Upper lobe of left lung (tissue), 6 donors: Measurements from ENCODE around the gene FHIT. TPM values are rescaled to one million over a fixed set of nuclear protein-coding genes. Genes with fewer than 3 reads are reported as not detected.

ENCODE experiments used
- ATAC-seq, 2 donors: fragments of 200-7000 bp; cut with Tn5 transposase; one replicate each; pipeline ENCODE4 v1.9.1; 2022; ENCODE audit warnings: mild to moderate bottlenecking in 2 of 2, moderate library complexity in 2 of 2; ENCODE audit not compliant: low FRiP score in 2 of 2
- DNase-seq, 2 donors: peaks; one replicate each; pipeline ENCODE4 v3.0.0-alpha.2; 2019 to 2020
- H3K27ac ChIP-seq, 4 donors: fragments of 200-600 bp; sonication (generic); one replicate each; pipeline ENCODE4 v1.5.1; 2016 to 2019
- H3K27me3 ChIP-seq, 4 donors: fragments of 200-600 bp; sonication (generic); one replicate each; pipeline ENCODE4 v1.5.1; 2017 to 2019
- H3K36me3 ChIP-seq, 4 donors: fragments of 200-600 bp; sonication (generic); one replicate each; pipeline ENCODE4 v1.5.1; 2016 to 2019
- H3K4me1 ChIP-seq, 4 donors: fragments of 200-600 bp; sonication (generic); one replicate each; pipeline ENCODE4 v1.5.1; 2018 to 2019
- H3K4me3 ChIP-seq, 4 donors: fragments of 200-600 bp; sonication (generic); one replicate each; pipeline ENCODE4 v1.5.1; 2017 to 2019; ENCODE audit warnings: mild to moderate bottlenecking in 2 of 4, moderate library complexity in 1 of 4
- H3K9me3 ChIP-seq, 4 donors: fragments of 200-600 bp; sonication (generic); one replicate each; pipeline ENCODE4 v1.5.1; 2018 to 2019
- EP300 ChIP-seq, 4 donors: sonication (generic); formaldehyde crosslinking; IDR thresholded peaks; one replicate each; pipeline ENCODE4 v1.5.1; 2017; ENCODE audit warnings: antibody characterized with exemption in 4 of 4, control low read depth in 2 of 4
- POLR2A ChIP-seq, 4 donors: fragments of 450-650 bp; IDR thresholded peaks; one replicate each; pipeline ENCODE4 v1.5.1; 2016 to 2017; ENCODE audit warnings: antibody characterized with exemption in 4 of 4, mild to moderate bottlenecking in 2 of 4
- POLR2AphosphoS5 ChIP-seq, 2 donors: sonication (generic); formaldehyde crosslinking; IDR thresholded peaks; one replicate each; pipeline ENCODE4 v1.5.1; 2017; ENCODE audit warnings: antibody characterized with exemption in 2 of 2
- WGBS, 2 donors: methylation state at CpG; one replicate each; pipeline ENCODE4 v1.1.5; 2017 to 2018; 5-methylcytosine and 5-hydroxymethylcytosine counted together
- total RNA-seq, 6 donors: library from RNA; depleted of rRNA in 4 of 6; stranded (reverse); fragments of >200 nt in 4 of 6; gene quantifications; one replicate each; pipeline versions ENCODE4 v1.1.0 to v1.2.1, GENCODE V29; 2016 to 2021
- TF ChIP-seq, protein P1 (sequence below), 6 experiments: fragments of 450-650 bp in 4 of 6; fragments of 200-600 bp in 2 of 6; sonication (generic) in 2 of 6; IDR thresholded peaks; one replicate each; pipeline ENCODE4 v1.5.1; 2016 to 2019; ENCODE audit warnings: antibody characterized with exemption in 6 of 6
- donor health status: DM: no; HTN: no; CAD: no; lungs with moderate emphysema.
- donor health status: DM: no; HTN: yes; CAD: no; lungs with severe emphysema.

FHIT gene
- total RNA-seq, 6 donors from 2014 or later, result 6.8 to 56.6 (median 11.1) TPM

DNA sequence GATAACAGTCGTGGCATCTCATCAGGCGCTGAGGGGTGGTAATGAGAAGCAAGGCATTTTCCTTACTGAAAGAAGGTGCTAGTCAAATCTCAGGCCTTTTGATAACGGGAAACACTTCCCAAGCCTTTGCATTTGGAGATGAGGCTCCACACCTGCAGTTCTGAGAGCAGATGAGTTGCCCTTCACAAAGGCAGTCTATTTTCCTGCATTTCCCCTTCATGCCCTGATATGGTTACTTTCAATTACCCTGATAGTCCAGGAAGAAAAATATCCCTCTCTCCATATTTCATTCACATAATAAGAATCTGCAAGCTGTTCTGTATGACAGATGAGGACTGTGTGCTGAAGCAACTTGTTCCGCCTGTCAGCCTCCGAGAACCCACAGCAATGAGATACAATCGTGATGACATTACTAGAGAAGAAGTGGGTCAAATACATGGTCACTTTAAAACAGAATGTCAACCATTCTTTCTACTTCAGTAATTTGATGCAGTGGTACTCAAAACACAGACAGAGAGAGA, 25.0 kb downstream of the FHIT start:
- no peaks in the 10 kb centered on the region for H3K4me1 ChIP-seq
- 79 to 100% methylated on average over 6 of the region's 6 CpGs for WGBS, 2 donors
- no peaks in the 10 kb centered on the region for H3K36me3 ChIP-seq
- no peak overlapping the region for H3K27ac ChIP-seq
- H3K9me3 ChIP-seq, result no peaks in the 10 kb centered on the region
- H3K4me3 ChIP-seq, result no peak overlapping the region
- DNase-seq (no peak), ATAC-seq (no peak)
- no peaks in the 10 kb centered on the region for H3K27me3 ChIP-seq
- TF ChIP-seq POLR2AphosphoS5 (IDR thresholded peaks at IDR 0.05) (no peak), EP300 (IDR thresholded peaks at IDR 0.05) (no peak), POLR2A (IDR thresholded peaks at IDR 0.05) (no peak)
- TF ChIP-seq, protein P1, sequence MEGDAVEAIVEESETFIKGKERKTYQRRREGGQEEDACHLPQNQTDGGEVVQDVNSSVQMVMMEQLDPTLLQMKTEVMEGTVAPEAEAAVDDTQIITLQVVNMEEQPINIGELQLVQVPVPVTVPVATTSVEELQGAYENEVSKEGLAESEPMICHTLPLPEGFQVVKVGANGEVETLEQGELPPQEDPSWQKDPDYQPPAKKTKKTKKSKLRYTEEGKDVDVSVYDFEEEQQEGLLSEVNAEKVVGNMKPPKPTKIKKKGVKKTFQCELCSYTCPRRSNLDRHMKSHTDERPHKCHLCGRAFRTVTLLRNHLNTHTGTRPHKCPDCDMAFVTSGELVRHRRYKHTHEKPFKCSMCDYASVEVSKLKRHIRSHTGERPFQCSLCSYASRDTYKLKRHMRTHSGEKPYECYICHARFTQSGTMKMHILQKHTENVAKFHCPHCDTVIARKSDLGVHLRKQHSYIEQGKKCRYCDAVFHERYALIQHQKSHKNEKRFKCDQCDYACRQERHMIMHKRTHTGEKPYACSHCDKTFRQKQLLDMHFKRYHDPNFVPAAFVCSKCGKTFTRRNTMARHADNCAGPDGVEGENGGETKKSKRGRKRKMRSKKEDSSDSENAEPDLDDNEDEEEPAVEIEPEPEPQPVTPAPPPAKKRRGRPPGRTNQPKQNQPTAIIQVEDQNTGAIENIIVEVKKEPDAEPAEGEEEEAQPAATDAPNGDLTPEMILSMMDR (IDR thresholded peaks at IDR 0.05), result no peak

DNA sequence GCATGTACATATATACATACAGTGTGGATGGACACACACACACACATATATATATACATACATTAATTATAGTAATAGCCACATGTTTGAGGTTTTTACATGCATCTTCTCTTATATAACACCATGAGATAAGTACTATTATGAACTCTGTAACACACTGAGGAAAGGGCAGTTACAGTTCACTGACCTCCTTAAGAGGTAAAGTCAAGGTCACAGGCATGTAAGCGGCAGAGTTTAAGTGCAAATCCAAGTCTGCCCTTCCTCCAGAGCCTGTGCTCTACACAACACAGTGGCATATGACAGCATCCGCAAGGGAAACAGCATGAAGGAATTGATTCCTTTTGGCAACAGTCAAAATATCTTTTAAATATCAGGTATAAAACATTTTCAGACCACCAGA, 26.4 kb downstream of the FHIT start:
- Histone ChIP-seq H3K27me3 (no peaks in the 10 kb centered on the region), H3K9me3 (no peaks in the 10 kb centered on the region), H3K36me3 (no peaks in the 10 kb centered on the region), H3K4me3 (no peak overlapping the region), H3K27ac (no peak overlapping the region), H3K4me1 (no peaks in the 10 kb centered on the region)
- DNase-seq (no peak), ATAC-seq (no peak)
- 96% methylated on average over 2 of the region's 2 CpGs for WGBS, 2 donors
- TF ChIP-seq EP300 (IDR thresholded peaks at IDR 0.05), result no peak
- no peak for TF ChIP-seq POLR2AphosphoS5 (IDR thresholded peaks at IDR 0.05)
- no peak for TF ChIP-seq POLR2A (IDR thresholded peaks at IDR 0.05)
- TF ChIP-seq, protein P1 (IDR thresholded peaks at IDR 0.05), result no peak

DNA sequence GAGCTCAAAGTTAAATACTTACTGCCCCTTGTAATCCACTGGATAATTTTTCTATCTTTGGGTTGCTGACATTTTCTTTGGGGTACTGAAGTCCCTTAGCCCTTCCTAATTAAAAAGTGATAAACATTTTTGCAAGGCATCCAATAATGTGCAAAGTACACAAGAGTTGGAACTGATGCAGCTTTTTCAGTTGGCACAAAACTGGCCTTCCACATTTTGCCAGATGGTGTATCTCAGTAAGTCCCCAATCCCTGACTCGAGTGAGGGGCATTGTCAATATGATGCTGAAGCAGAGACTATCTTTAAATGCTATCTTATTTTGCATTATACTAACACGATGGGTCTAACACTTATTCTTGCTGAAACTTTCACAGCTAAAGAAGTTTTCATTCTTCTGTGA, 27.8 kb downstream of the FHIT start:
- 83 to 92% methylated on average over 2 of the region's 2 CpGs for whole genome bisulfite sequencing, 2 donors
- Histone ChIP-seq H3K4me1 (no peaks in the 10 kb centered on the region), H3K27ac (no peak overlapping the region), H3K4me3 (no peak overlapping the region), H3K9me3 (no peaks in the 10 kb centered on the region), H3K36me3 (no peaks in the 10 kb centered on the region), H3K27me3 (no peaks in the 10 kb centered on the region)
- TF ChIP-seq, protein P1 (IDR thresholded peaks at IDR 0.05), result no peak
- TF ChIP-seq POLR2AphosphoS5 (IDR thresholded peaks at IDR 0.05) (no peak), POLR2A (IDR thresholded peaks at IDR 0.05) (no peak), EP300 (IDR thresholded peaks at IDR 0.05) (no peak)
- DNase-seq (no peak), ATAC-seq (no peak)

DNA sequence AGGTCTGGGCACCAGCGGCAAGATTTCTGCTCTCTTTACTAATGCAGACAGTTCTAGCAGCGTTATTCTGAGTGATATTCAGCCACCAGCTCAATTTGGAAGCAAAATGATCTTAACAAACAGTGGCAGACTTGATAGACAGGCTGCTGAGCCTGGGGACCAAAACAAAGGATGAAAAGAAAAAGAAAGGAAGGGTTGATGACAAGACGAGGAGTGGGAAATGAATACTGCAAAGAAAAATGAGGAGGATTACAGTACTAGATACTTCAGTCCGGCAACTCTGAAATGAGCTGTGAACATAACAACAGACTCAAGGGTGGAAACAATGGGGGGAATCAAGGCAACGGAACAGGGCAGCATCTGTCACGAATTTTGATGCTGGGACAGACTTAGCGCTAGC, 28.8 kb downstream of the FHIT start:
- no peaks in the 10 kb centered on the region for H3K27me3 ChIP-seq
- no peaks in the 10 kb centered on the region for H3K36me3 ChIP-seq
- 82 to 92% methylated on average over 7 of the region's 7 CpGs for WGBS, 2 donors
- no peak overlapping the region for H3K27ac ChIP-seq
- no peaks in the 10 kb centered on the region for H3K9me3 ChIP-seq
- no peak overlapping the region for H3K4me3 ChIP-seq
- TF ChIP-seq POLR2A (IDR thresholded peaks at IDR 0.05), result no peak
- DNase-seq (no peak), ATAC-seq (no peak)
- H3K4me1 ChIP-seq, result no peaks in the 10 kb centered on the region

GRCh38 chr3:61221759-61222362, 29.4 kb downstream of the FHIT start:
- Histone ChIP-seq H3K9me3 (peaks cover 0 to 4% (median 0%) of the 10 kb centered on the region in 4 donors), H3K36me3 (no peaks in the 10 kb centered on the region), H3K27me3 (no peaks in the 10 kb centered on the region), H3K27ac (no peak overlapping the region), H3K4me3 (no peak overlapping the region), H3K4me1 (no peaks in the 10 kb centered on the region)
- ATAC-seq, result no peak
- DNase-seq, result peak in 1 of 2 donors; percentile 25
- TF ChIP-seq POLR2A (IDR thresholded peaks at IDR 0.05) (no peak), POLR2AphosphoS5 (IDR thresholded peaks at IDR 0.05) (no peak), EP300 (IDR thresholded peaks at IDR 0.05) (no peak)
- TF ChIP-seq, protein P1 (IDR thresholded peaks at IDR 0.05), result no peak
- 66 to 78% methylated on average over 6 of the region's 6 CpGs for WGBS, 2 donors
